Osteoblast (primary cell): ENCODE measurements around the gene CCBE1. TPM values are rescaled to one million over a fixed set of nuclear protein-coding genes. Genes with fewer than 3 reads are reported as not detected.

ENCODE experiments used
- DNase-seq: peaks from one replicate; pipeline ENCODE4 v3.0.0; 2011; ENCODE audit warnings: low spot score, mixed read lengths; ENCODE audit not compliant: insufficient read length; ENCODE audit errors: missing footprints
- H2AFZ ChIP-seq: 2 replicates; pipeline ENCODE4 v1.6.0; 2011; ENCODE audit warnings: mild to moderate bottlenecking, low read length
- H3K27ac ChIP-seq: 2 replicates; pipeline ENCODE4 v1.5.1; 2011; ENCODE audit warnings: mild to moderate bottlenecking, low read depth, low read length, moderate library complexity
- H3K27me3 ChIP-seq: 2 replicates; pipeline ENCODE4 v1.6.0; 2012; ENCODE audit warnings: mild to moderate bottlenecking, control low read depth, inconsistent platforms, low read length, moderate library complexity; ENCODE audit not compliant: insufficient read depth
- H3K36me3 ChIP-seq: 2 replicates; pipeline ENCODE4 v1.5.1; 2011; ENCODE audit warnings: mild to moderate bottlenecking, low read length, control low read depth, moderate library complexity; ENCODE audit not compliant: insufficient read depth
- H3K4me1 ChIP-seq: 2 replicates; pipeline ENCODE4 v1.5.1; 2011; ENCODE audit warnings: mild to moderate bottlenecking, low read length, control low read depth, moderate library complexity; ENCODE audit not compliant: insufficient read depth
- H3K4me2 ChIP-seq: 2 replicates; pipeline ENCODE4 v1.6.0; 2011; ENCODE audit warnings: mild to moderate bottlenecking, low read length; ENCODE audit not compliant: insufficient read depth
- H3K4me3 ChIP-seq: fragments of 200-600 bp; sonication (generic); 3 replicates; pipeline ENCODE4 v1.5.1; 2012; ENCODE audit warnings: mild to moderate bottlenecking, low read length, inconsistent platforms; ENCODE audit not compliant: insufficient read depth
- H3K79me2 ChIP-seq: 2 replicates; pipeline ENCODE4 v1.6.0; 2012; ENCODE audit warnings: mild to moderate bottlenecking, low read length, control low read depth, inconsistent platforms; ENCODE audit not compliant: insufficient read depth
- H3K9me3 ChIP-seq: 2 replicates; pipeline ENCODE4 v1.5.1; 2011; ENCODE audit warnings: low read depth, low read length, control low read depth
- H4K20me1 ChIP-seq: 2 replicates; pipeline ENCODE4 v1.6.0; 2012; ENCODE audit warnings: mild to moderate bottlenecking, low read length, control low read depth; ENCODE audit not compliant: insufficient read depth
- total RNA-seq: library from RNA; depleted of rRNA; stranded (reverse); fragments of >200 nt; gene quantifications from 2 replicates; pipeline ENCODE4 v1.2.3, GENCODE V29; 2012
- TF ChIP-seq, protein P1 (sequence below): IDR thresholded peaks from 2 replicates; pipeline ENCODE4 v1.5.1; 2011; ENCODE audit warnings: mild to moderate bottlenecking, low read depth, low read length, moderate library complexity; ENCODE audit errors: extremely low read depth

Gene CCBE1
- total RNA-seq, 1 donor, result 51.4 TPM

DNA sequence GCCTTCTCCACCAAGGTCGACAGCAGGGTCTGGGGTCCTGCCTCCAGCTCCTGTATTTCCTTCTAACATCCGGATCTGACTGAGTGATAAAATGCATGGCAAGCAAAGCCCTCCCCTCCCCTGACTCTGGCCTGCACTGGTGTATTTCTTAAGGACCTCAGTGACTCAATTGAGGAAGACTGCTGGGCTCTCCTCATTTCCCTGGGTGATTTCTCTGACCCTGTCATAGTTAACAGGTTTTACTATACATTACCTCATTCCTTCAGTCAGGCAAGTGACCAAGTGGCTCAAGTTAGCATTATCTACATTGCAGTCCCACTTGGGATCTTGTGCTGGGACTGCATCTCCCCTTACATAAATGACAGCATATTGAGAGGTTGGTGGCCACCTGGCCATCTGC is 38.8 kb upstream of the CCBE1 start:
- no peak overlapping the region for H3K4me3 ChIP-seq
- DNase-seq, result no peak
- no peaks in the 10 kb centered on the region for H3K79me2 ChIP-seq
- peak overlapping the region; percentile 39 for H2AFZ ChIP-seq
- no peaks in the 10 kb centered on the region for H3K36me3 ChIP-seq
- H3K27ac ChIP-seq, result no peak overlapping the region
- H3K27me3 ChIP-seq, result no peaks in the 10 kb centered on the region
- H4K20me1 ChIP-seq, result no peaks in the 10 kb centered on the region
- no peak overlapping the region for H3K4me2 ChIP-seq
- peaks cover 6% of the 10 kb centered on the region for H3K4me1 ChIP-seq
- TF ChIP-seq, protein P1, sequence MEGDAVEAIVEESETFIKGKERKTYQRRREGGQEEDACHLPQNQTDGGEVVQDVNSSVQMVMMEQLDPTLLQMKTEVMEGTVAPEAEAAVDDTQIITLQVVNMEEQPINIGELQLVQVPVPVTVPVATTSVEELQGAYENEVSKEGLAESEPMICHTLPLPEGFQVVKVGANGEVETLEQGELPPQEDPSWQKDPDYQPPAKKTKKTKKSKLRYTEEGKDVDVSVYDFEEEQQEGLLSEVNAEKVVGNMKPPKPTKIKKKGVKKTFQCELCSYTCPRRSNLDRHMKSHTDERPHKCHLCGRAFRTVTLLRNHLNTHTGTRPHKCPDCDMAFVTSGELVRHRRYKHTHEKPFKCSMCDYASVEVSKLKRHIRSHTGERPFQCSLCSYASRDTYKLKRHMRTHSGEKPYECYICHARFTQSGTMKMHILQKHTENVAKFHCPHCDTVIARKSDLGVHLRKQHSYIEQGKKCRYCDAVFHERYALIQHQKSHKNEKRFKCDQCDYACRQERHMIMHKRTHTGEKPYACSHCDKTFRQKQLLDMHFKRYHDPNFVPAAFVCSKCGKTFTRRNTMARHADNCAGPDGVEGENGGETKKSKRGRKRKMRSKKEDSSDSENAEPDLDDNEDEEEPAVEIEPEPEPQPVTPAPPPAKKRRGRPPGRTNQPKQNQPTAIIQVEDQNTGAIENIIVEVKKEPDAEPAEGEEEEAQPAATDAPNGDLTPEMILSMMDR, result no peak
- peaks cover 2% of the 10 kb centered on the region for H3K9me3 ChIP-seq

DNA sequence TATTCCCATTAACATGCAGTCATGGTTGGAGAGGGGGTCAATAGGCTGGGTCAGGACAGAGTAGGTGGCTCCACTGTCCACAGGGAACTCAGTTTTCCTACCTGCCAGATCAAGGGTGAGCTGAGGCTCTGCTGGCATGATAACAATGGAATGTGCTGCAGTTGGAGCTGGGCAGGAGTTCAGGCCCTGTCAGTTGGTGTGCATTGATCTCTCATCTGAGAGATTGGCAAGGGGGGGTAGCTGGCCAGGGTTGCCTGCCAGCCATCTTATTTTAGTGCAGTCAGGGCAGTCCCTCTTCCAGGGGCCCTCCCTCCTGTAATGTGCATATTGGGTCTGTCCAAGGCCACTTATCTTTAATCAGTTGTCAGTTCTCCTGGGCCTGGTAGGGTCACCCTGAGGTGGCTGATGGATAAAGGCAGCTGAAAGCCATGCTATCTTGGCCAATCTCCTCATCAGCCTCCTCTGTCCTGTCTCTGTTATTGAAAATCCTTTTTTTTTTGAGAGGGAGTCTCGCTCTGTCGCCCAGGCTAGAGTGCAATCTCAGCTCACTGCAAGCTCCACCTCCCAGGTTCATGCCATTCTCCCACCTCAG is 38.1 kb upstream of the CCBE1 start:
- no peak overlapping the region for H2AFZ ChIP-seq
- no peak overlapping the region for H3K4me2 ChIP-seq
- peaks cover 2% of the 10 kb centered on the region for H3K9me3 ChIP-seq
- H3K4me1 ChIP-seq, result peaks cover 6% of the 10 kb centered on the region
- H3K36me3 ChIP-seq, result no peaks in the 10 kb centered on the region
- no peak overlapping the region for H3K4me3 ChIP-seq
- no peak overlapping the region for H3K27ac ChIP-seq
- H3K27me3 ChIP-seq, result no peaks in the 10 kb centered on the region
- H4K20me1 ChIP-seq, result no peaks in the 10 kb centered on the region
- no peaks in the 10 kb centered on the region for H3K79me2 ChIP-seq
- DNase-seq, result no peak
- TF ChIP-seq, protein P1, result no peak

DNA sequence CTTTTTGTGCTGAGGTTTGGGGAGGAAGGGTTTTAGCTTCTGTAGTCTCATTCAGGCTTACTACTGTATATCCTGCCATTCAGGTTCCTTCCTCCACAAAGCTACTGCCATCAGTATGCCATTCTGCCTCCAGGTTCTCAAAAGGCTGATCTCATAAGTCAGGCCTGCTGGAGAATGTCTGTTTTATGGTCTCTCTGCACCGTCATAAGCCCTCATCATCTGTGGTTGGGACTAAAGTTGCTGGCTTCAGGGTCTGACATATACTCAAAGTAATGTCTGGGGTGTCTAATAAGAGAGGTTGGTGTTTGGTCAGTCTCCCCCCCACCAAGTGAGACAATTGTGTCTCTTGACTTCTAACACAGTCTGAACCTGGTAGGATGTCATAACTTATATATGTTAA is 36.2 kb upstream of the CCBE1 start:
- Histone ChIP-seq H3K4me2 (no peak overlapping the region), H3K36me3 (no peaks in the 10 kb centered on the region), H3K27me3 (no peaks in the 10 kb centered on the region), H3K9me3 (no peaks in the 10 kb centered on the region), H3K4me3 (no peak overlapping the region), H3K4me1 (peaks cover 6% of the 10 kb centered on the region), H2AFZ (peak overlapping the region; percentile 57), H3K27ac (no peak overlapping the region), H3K79me2 (no peaks in the 10 kb centered on the region), H4K20me1 (no peaks in the 10 kb centered on the region)
- TF ChIP-seq, protein P1, result no peak
- no peak for DNase-seq

DNA sequence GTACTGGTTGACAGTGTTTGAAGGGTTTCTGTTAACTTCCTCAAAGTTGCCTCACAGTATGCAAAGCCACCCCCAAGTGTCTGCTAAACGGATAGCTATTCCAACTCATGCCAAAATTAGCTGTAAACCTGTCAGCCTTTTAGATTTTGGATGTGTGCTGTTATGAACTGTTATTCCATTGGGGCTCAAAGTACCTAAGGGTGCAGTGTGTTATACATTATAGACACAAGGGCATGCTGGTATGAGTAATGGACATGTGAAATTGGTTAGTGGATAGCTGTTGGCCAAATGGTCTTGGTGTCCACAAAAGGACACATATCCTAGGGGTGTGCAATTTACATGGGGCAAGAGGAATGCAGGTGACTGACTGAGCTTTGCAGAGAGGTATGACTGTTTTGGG is 33.7 kb upstream of the CCBE1 start:
- Histone ChIP-seq H4K20me1 (no peaks in the 10 kb centered on the region), H3K4me3 (no peak overlapping the region), H3K27me3 (no peaks in the 10 kb centered on the region), H3K79me2 (no peaks in the 10 kb centered on the region), H3K9me3 (no peaks in the 10 kb centered on the region), H3K36me3 (no peaks in the 10 kb centered on the region), H3K4me2 (no peak overlapping the region), H3K4me1 (peaks cover under 1% of the 10 kb centered on the region), H2AFZ (no peak overlapping the region), H3K27ac (no peak overlapping the region)
- TF ChIP-seq, protein P1, result no peak
- no peak for DNase-seq
